ENCODE data around the gene FGFR2.

The FGFR2 gene

GRCh38 chr10:121490871-121491519, 107.2 kb downstream of the FGFR2 start:
- no peak for DNase-seq
- Histone ChIP-seq H3K4me3 (ENCODE audit: low read depth, low read length) (no peak overlapping the region), H3K9me3 (no peaks in the 10 kb centered on the region), H3K36me3 (no peaks in the 10 kb centered on the region), H3K27me3 (no peaks in the 10 kb centered on the region), H3K4me1 (no peaks in the 10 kb centered on the region)
- no peak for TF ChIP-seq CTCF (IDR thresholded peaks at IDR 0.05; ENCODE audit: low read depth, low read length)

- no peak for TF ChIP-seq CTCF (IDR thresholded peaks at IDR 0.05; ENCODE audit: low read depth, low read length)
Measured at GRCh38 chr10:121485436-121486139, 112.7 kb downstream of the FGFR2 start.

GRCh38 chr10:121484816-121485215, 113.4 kb downstream of the FGFR2 start:
- no peak for DNase-seq
- no peaks in the 10 kb centered on the region for H3K9me3 ChIP-seq
- no peaks in the 10 kb centered on the region for H3K27me3 ChIP-seq
- peaks cover under 1% of the 10 kb centered on the region; the same call in 1 of the 2 replicates for H3K4me1 ChIP-seq
- no peak overlapping the region for H3K4me3 ChIP-seq (ENCODE audit: low read depth, low read length)
- no peak for TF ChIP-seq CTCF (IDR thresholded peaks at IDR 0.05; ENCODE audit: low read depth, low read length)
- H3K36me3 ChIP-seq: no peaks in the 10 kb centered on the region

More at GRCh38 chr10:121485436-121486139, 112.7 kb downstream of the FGFR2 start:
- H3K4me1 ChIP-seq: no peaks in the 10 kb centered on the region
- no peaks in the 10 kb centered on the region for H3K36me3 ChIP-seq
- H3K9me3 ChIP-seq: no peaks in the 10 kb centered on the region
- H3K27me3 ChIP-seq: no peaks in the 10 kb centered on the region
- no peak for DNase-seq
- no peak overlapping the region for H3K4me3 ChIP-seq (ENCODE audit: low read depth, low read length)

GRCh38 chr10:121484401-121484800, 113.8 kb downstream of the FGFR2 start:
- H3K36me3 ChIP-seq: no peaks in the 10 kb centered on the region
- H3K4me1 ChIP-seq: peaks cover 4% of the 10 kb centered on the region

GRCh38 chr10:121481180-121481579, 117.1 kb downstream of the FGFR2 start:
- H3K9me3 ChIP-seq: no peaks in the 10 kb centered on the region
- no peak overlapping the region for H3K4me3 ChIP-seq (ENCODE audit: low read depth, low read length)
- TF ChIP-seq CTCF (IDR thresholded peaks at IDR 0.05; ENCODE audit: low read depth, low read length): no peak
- H3K36me3 ChIP-seq: no peaks in the 10 kb centered on the region
- H3K4me1 ChIP-seq: peaks cover 19% of the 10 kb centered on the region
- no peaks in the 10 kb centered on the region for H3K27me3 ChIP-seq
- no peak for DNase-seq

More at GRCh38 chr10:121484401-121484800, 113.8 kb downstream of the FGFR2 start:
- Histone ChIP-seq H3K27me3 (no peaks in the 10 kb centered on the region), H3K4me3 (ENCODE audit: low read depth, low read length) (no peak overlapping the region), H3K9me3 (no peaks in the 10 kb centered on the region)
- no peak for TF ChIP-seq CTCF (IDR thresholded peaks at IDR 0.05; ENCODE audit: low read depth, low read length)
- no peak for DNase-seq

- H3K36me3 ChIP-seq: no peaks in the 10 kb centered on the region
- DNase-seq: peak; percentile 46
- peaks cover 19% of the 10 kb centered on the region for H3K4me1 ChIP-seq
- peak overlapping the region; percentile 36 for H3K4me3 ChIP-seq (ENCODE audit: low read depth, low read length)
- no peaks in the 10 kb centered on the region for H3K27me3 ChIP-seq
- no peak for TF ChIP-seq CTCF (IDR thresholded peaks at IDR 0.05; ENCODE audit: low read depth, low read length)
- H3K9me3 ChIP-seq: no peaks in the 10 kb centered on the region
Measured at GRCh38 chr10:121478556-121478955, 119.7 kb downstream of the FGFR2 start.

Measured in BE2C (cell line).